CD1c-positive myeloid dendritic cell (primary cell): ENCODE results near the gene SOX11.

Experiments used
- DNase-seq: peaks from one replicate; pipeline ENCODE4 v3.0.0-alpha.2; 2016; ENCODE audit errors: extremely low spot score

The SOX11 gene

GRCh38 chr2:5691221-5691984, 781 bp upstream of the SOX11 start:
- DNase-seq = no peak

- no peak for DNase-seq
These were observed 540 bp downstream of the SOX11 start for GRCh38 chr2:5692561-5693286.

- no peak for DNase-seq
These were observed 1.4 kb downstream of the SOX11 start for GRCh38 chr2:5693287-5694201.

GRCh38 chr2:5694306-5694705, 2.1 kb downstream of the SOX11 start:
- DNase-seq = no peak

- no peak for DNase-seq
These were observed 3.6 kb downstream of the SOX11 start for GRCh38 chr2:5695654-5696403.

GRCh38 chr2:5696404-5696944, 4.3 kb downstream of the SOX11 start:
- DNase-seq = no peak

- no peak for DNase-seq
These were observed 4.8 kb downstream of the SOX11 start for GRCh38 chr2:5696945-5697521.

GRCh38 chr2:5697562-5697961, 5.4 kb downstream of the SOX11 start:
- DNase-seq = no peak

- no peak for DNase-seq
These were observed 6.0 kb downstream of the SOX11 start for GRCh38 chr2:5698134-5698533.

GRCh38 chr2:5699963-5700362, 7.8 kb downstream of the SOX11 start:
- DNase-seq = no peak

- DNase-seq = no peak
These were observed 8.4 kb downstream of the SOX11 start for GRCh38 chr2:5700551-5700950.

GRCh38 chr2:5701266-5701665, 9.1 kb downstream of the SOX11 start:
- no peak for DNase-seq

- no peak for DNase-seq
These were observed 11.0 kb downstream of the SOX11 start for GRCh38 chr2:5703166-5703565.

GRCh38 chr2:5705490-5705889, 13.3 kb downstream of the SOX11 start:
- no peak for DNase-seq

GRCh38 chr2:5706717-5707455, 14.7 kb downstream of the SOX11 start:
- no peak for DNase-seq

- DNase-seq = no peak
These were observed 18.4 kb downstream of the SOX11 start for GRCh38 chr2:5710615-5711014.

GRCh38 chr2:5713101-5713500, 20.9 kb downstream of the SOX11 start:
- DNase-seq = no peak

GRCh38 chr2:5719629-5720334, 27.6 kb downstream of the SOX11 start:
- DNase-seq = no peak

GRCh38 chr2:5720426-5720825, 28.2 kb downstream of the SOX11 start:
- no peak for DNase-seq

GRCh38 chr2:5722236-5722635, 30.1 kb downstream of the SOX11 start:
- no peak for DNase-seq
